HL-60 (cell line): Measurements from ENCODE around the gene CPNE4.

Experiments used
- DNase-seq, 2 experiments: peaks; one replicate each; pipeline ENCODE4 v3.0.0-alpha.2; 2010 to 2020; ENCODE audit warnings: low read depth in 1 of 2, low spot score in 1 of 2
- H3K27ac ChIP-seq: fragments of 250-450 bp; sonication (Bioruptor Pico); replicated peaks from 2 replicates; pipeline ENCODE4 v1.5.1; 2020; ENCODE audit warnings: mild to moderate bottlenecking, moderate library complexity
- H3K27me3 ChIP-seq: fragments of 250-450 bp; sonication (Bioruptor Pico); 2 replicates; pipeline ENCODE4 v1.5.1; 2021; ENCODE audit warnings: mild to moderate bottlenecking, moderate library complexity; ENCODE audit not compliant: insufficient read depth, poor library complexity, severe bottlenecking
- H3K4me3 ChIP-seq: replicated peaks from 2 replicates; pipeline ENCODE4 v1.5.1; 2011; ENCODE audit warnings: mild to moderate bottlenecking, control low read depth, low read length; ENCODE audit not compliant: insufficient read depth
- GABPA ChIP-seq: IDR thresholded peaks from 2 replicates; pipeline ENCODE4 v1.6.1; 2012; ENCODE audit warnings: low read depth
- POLR2AphosphoS5 ChIP-seq: IDR thresholded peaks from 2 replicates; pipeline ENCODE4 v1.6.1; 2012; ENCODE audit warnings: low read depth
- SPI1 ChIP-seq: IDR thresholded peaks from 2 replicates; pipeline ENCODE4 v1.6.1; 2012; ENCODE audit warnings: low read depth, mild to moderate bottlenecking, borderline replicate concordance
- TF ChIP-seq, protein P1 (sequence below): IDR thresholded peaks from one replicate; pipeline ENCODE4 v1.5.1; 2011; ENCODE audit warnings: low read length, control low read depth, inconsistent platforms; ENCODE audit not compliant: insufficient read depth
- TF ChIP-seq, protein P2 (sequence below): IDR thresholded peaks from 2 replicates; pipeline ENCODE4 v1.6.1; 2012; ENCODE audit warnings: low read depth; ENCODE audit not compliant: insufficient replicate concordance

Gene CPNE4

GRCh38 chr3:131883711-131884407 is 151.0 kb downstream of the CPNE4 start:
- no peak for DNase-seq
- TF ChIP-seq POLR2AphosphoS5: no peak
- TF ChIP-seq, protein P1, sequence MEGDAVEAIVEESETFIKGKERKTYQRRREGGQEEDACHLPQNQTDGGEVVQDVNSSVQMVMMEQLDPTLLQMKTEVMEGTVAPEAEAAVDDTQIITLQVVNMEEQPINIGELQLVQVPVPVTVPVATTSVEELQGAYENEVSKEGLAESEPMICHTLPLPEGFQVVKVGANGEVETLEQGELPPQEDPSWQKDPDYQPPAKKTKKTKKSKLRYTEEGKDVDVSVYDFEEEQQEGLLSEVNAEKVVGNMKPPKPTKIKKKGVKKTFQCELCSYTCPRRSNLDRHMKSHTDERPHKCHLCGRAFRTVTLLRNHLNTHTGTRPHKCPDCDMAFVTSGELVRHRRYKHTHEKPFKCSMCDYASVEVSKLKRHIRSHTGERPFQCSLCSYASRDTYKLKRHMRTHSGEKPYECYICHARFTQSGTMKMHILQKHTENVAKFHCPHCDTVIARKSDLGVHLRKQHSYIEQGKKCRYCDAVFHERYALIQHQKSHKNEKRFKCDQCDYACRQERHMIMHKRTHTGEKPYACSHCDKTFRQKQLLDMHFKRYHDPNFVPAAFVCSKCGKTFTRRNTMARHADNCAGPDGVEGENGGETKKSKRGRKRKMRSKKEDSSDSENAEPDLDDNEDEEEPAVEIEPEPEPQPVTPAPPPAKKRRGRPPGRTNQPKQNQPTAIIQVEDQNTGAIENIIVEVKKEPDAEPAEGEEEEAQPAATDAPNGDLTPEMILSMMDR: no peak
- Histone ChIP-seq H3K27ac (no peak overlapping the region), H3K4me3 (no peak overlapping the region), H3K27me3 (no peaks in the 10 kb centered on the region)

- TF ChIP-seq, protein P1: no peak
- TF ChIP-seq GABPA: no peak
- TF ChIP-seq SPI1: no peak
- TF ChIP-seq, protein P2, sequence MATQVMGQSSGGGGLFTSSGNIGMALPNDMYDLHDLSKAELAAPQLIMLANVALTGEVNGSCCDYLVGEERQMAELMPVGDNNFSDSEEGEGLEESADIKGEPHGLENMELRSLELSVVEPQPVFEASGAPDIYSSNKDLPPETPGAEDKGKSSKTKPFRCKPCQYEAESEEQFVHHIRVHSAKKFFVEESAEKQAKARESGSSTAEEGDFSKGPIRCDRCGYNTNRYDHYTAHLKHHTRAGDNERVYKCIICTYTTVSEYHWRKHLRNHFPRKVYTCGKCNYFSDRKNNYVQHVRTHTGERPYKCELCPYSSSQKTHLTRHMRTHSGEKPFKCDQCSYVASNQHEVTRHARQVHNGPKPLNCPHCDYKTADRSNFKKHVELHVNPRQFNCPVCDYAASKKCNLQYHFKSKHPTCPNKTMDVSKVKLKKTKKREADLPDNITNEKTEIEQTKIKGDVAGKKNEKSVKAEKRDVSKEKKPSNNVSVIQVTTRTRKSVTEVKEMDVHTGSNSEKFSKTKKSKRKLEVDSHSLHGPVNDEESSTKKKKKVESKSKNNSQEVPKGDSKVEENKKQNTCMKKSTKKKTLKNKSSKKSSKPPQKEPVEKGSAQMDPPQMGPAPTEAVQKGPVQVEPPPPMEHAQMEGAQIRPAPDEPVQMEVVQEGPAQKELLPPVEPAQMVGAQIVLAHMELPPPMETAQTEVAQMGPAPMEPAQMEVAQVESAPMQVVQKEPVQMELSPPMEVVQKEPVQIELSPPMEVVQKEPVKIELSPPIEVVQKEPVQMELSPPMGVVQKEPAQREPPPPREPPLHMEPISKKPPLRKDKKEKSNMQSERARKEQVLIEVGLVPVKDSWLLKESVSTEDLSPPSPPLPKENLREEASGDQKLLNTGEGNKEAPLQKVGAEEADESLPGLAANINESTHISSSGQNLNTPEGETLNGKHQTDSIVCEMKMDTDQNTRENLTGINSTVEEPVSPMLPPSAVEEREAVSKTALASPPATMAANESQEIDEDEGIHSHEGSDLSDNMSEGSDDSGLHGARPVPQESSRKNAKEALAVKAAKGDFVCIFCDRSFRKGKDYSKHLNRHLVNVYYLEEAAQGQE: no peak
- no peak for TF ChIP-seq POLR2AphosphoS5
- no peak overlapping the region for H3K4me3 ChIP-seq
- no peak for DNase-seq
- no peak overlapping the region for H3K27ac ChIP-seq
- H3K27me3 ChIP-seq: no peaks in the 10 kb centered on the region
These were observed 151.7 kb downstream of the CPNE4 start for GRCh38 chr3:131883086-131883485.

DNA sequence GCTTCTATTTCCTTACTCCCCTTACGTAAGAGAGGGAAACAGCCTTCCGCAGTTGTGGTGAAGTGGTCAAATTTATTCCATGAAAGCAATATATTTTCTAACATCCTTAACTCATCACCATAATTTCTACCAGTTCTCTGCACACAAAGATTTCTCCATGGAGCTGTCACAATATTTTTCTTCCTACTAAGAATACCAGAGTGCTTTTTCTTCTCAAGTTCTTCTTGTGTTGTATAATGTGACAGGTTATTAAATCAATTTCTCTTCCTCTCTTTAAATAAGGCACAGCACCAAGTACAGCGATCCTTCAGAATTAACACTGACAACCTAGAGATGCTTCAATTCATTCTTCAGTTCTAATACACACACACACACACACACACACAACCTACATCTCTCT is 153.0 kb downstream of the CPNE4 start:
- Histone ChIP-seq H3K27ac (no peak overlapping the region), H3K4me3 (no peak overlapping the region), H3K27me3 (no peaks in the 10 kb centered on the region)
- TF ChIP-seq, protein P2: no peak
- TF ChIP-seq, protein P1: no peak
- TF ChIP-seq SPI1 (no peak), POLR2AphosphoS5 (no peak), GABPA (no peak)
- DNase-seq: no peak

DNA sequence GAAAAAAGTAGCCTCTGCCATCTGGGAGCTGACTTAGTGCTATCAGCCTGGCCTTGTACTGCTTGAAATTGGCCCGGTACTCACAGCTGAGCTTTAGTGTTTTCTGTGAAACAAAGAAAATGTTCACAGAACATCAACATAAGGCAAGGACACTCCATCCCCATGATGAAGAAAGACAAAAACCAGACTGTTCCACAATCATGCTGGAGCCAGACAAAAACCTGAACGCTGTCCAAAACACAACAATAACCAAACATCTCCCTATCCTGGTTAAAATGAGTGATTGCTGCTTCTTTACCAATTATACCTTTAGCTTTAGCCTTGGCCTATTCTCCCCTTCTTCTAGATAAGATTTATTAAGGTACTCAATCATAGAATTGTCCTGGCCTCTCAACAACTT is 153.9 kb downstream of the CPNE4 start:
- no peaks in the 10 kb centered on the region for H3K27me3 ChIP-seq
- TF ChIP-seq, protein P1: no peak
- TF ChIP-seq, protein P2: no peak
- TF ChIP-seq GABPA (no peak), POLR2AphosphoS5 (no peak), SPI1 (no peak)
- H3K27ac ChIP-seq: no peak overlapping the region
- DNase-seq: no peak
- no peak overlapping the region for H3K4me3 ChIP-seq
